T-cell (primary cell): Measurements from ENCODE around the gene RIF1. TPM values are rescaled to one million over a fixed set of nuclear protein-coding genes. Genes with fewer than 3 reads are reported as not detected.

ENCODE experiments used
- ATAC-seq, 4 experiments: fragments of 200-7000 bp in 3 of 4; fragments of 150-1000 bp in 1 of 4; cut with Tn5 transposase; replicated peaks in 1 of 4; 1 replicate in 3 of 4; 2 replicates in 1 of 4; pipeline ENCODE4 v1.10.0; 2021; ENCODE audit warnings: moderate library complexity in 3 of 4, mild to moderate bottlenecking in 2 of 4, moderate number of reproducible peaks in 1 of 4
- CTCF ChIA-PET, 2 donors: fragments of 300-600 bp; sonication (Branson Sonifier 250); formaldehyde crosslinking; loops; one replicate each; lab custom pipeline; 2022; ENCODE audit warnings: antibody characterized with exemption in 2 of 2; lab: Charles Lee
- POLR2A ChIA-PET, 2 donors: fragments of 300-600 bp; sonication (Branson Sonifier 250); formaldehyde crosslinking; loops; one replicate each; lab custom pipeline; 2022; ENCODE audit warnings: antibody characterized with exemption in 2 of 2; lab: Charles Lee
- DNase-seq, 35 experiments: peaks; one replicate each; pipeline versions ENCODE4 v3.0.0 to v3.0.0-alpha.2; 2013 to 2023
- H3K27ac ChIP-seq: one replicate; pipeline ENCODE4 v1.5.1; 2013; ENCODE audit warnings: low read length
- H3K27me3 ChIP-seq, 2 experiments: replicated peaks in 1 of 2; 1 replicate in 1 of 2; 2 replicates in 1 of 2; pipeline versions ENCODE4 v1.6.1 to v1.7.0; 2013; ENCODE audit warnings: low read length in 1 of 2, mixed read lengths in 1 of 2; ENCODE audit not compliant: control insufficient read depth in 2 of 2, insufficient read depth in 2 of 2; ENCODE audit errors: extremely low read depth in 1 of 2
- H3K36me3 ChIP-seq, 2 donors: 1 replicate in 1 of 2; 2 replicates in 1 of 2; pipeline versions ENCODE4 v1.6.1 to v1.7.0; 2013; ENCODE audit warnings: low read length in 1 of 2; ENCODE audit not compliant: control insufficient read depth in 2 of 2, insufficient read depth in 1 of 2; ENCODE audit errors: extremely low read depth in 1 of 2
- H3K4me1 ChIP-seq, 2 experiments: 1 replicate in 1 of 2; 2 replicates in 1 of 2; pipeline versions ENCODE4 v1.6.1 to v1.7.0; 2013; ENCODE audit warnings: low read length in 2 of 2, mixed read lengths in 1 of 2; ENCODE audit not compliant: insufficient read depth in 2 of 2, control insufficient read depth in 1 of 2; ENCODE audit errors: extremely low read depth in 1 of 2
- H3K4me3 ChIP-seq, 2 donors: 1 replicate in 1 of 2; 2 replicates in 1 of 2; pipeline versions ENCODE4 v1.5.1 to v1.7.0; 2013; ENCODE audit warnings: mild to moderate bottlenecking in 2 of 2, low read length in 1 of 2, moderate library complexity in 1 of 2; ENCODE audit not compliant: control insufficient read depth in 1 of 2; ENCODE audit errors: extremely low read depth in 1 of 2
- H3K9me3 ChIP-seq: 2 replicates; pipeline ENCODE4 v1.7.0; 2013
- H3K27ac Mint-ChIP-seq, 2 donors: one replicate each; pipeline ENCODE4 v1.8.0; 2020 to 2021; ENCODE audit warnings: mild to moderate bottlenecking in 2 of 2, mixed read lengths in 2 of 2
- H3K27me3 Mint-ChIP-seq, 2 donors: one replicate each; pipeline ENCODE4 v1.8.0; 2021 to 2022; ENCODE audit warnings: mixed read lengths in 2 of 2
- H3K36me3 Mint-ChIP-seq: one replicate; pipeline ENCODE4 v1.8.0; 2021; ENCODE audit warnings: mixed read lengths
- H3K4me1 Mint-ChIP-seq, 3 donors: one replicate each; pipeline ENCODE4 v1.8.0; 2020 to 2022; ENCODE audit warnings: mixed read lengths in 3 of 3, mild to moderate bottlenecking in 1 of 3
- H3K4me3 Mint-ChIP-seq, 3 donors: one replicate each; pipeline ENCODE4 v1.8.0; 2020 to 2022; ENCODE audit warnings: mild to moderate bottlenecking in 3 of 3, mixed read lengths in 3 of 3, moderate library complexity in 3 of 3
- H3K9me3 Mint-ChIP-seq, 3 donors: one replicate each; pipeline ENCODE4 v1.8.0; 2020 to 2022; ENCODE audit warnings: mixed read lengths in 3 of 3
- WGBS: methylation state at CpG from one replicate; pipeline ENCODE4 v1.1.5; 2013; ENCODE audit warnings: missing lambda C conversion rate; ENCODE audit not compliant: insufficient coverage; 5-methylcytosine and 5-hydroxymethylcytosine counted together
- total RNA-seq, 35 experiments: library from RNA in 6 of 35; stranded (reverse) in 6 of 35; fragments of 120-200 nt in 1 of 35; gene quantifications; one replicate each; pipeline versions ENCODE4 v1.2.1 to v1.2.4 and lab custom pipeline; 2013 to 2026

The RIF1 gene
- total RNA-seq, 5 donors from 2014 or later (not counting 1 experiment from before 2014, with no cell fraction given) = 46.6 to 68.3 (median 58.3) TPM

DNA sequence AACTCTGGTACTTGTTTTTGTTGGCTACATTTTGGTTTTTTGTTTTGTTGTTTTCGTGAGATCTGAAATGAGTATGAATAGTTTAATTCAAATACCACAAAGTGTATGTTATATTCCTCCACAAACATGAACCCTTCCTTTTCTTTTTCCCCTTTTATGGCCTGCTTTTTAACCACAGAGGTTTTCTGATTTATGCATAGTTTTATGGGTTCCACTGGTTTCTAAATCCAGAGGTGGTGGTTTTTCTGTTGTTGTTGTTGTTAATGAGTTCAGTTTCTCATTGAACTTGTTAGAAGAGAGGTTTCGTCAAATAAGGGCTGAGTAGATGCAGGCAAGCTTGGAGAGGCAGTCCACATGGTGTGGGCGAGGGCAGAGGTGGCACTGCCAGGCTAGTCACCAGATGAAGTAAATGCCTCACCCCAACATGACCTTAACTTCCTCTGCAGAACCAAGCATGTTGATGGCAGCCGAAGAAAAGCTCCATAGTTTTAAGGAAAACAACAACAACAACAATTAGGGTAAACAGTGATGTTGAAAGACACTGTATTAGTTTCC is 72.5 kb downstream of the RIF1 start:
- Histone ChIP-seq H3K36me3 (peaks cover 1 to 9% of the 10 kb centered on the region in 2 donors), H3K9me3 (no peaks in the 10 kb centered on the region), H3K27ac (no peak overlapping the region), H3K4me3 (no peak overlapping the region), H3K4me1 (no peaks in the 10 kb centered on the region), H3K27me3 (no peaks in the 10 kb centered on the region)
- ChIA-PET POLR2A (no interaction called here), CTCF (no interaction called here)
- DNase-seq = no peak
- WGBS = 0% methylated on average over 1 of the region's 4 CpGs
- no peak overlapping the region for H3K27ac Mint-ChIP-seq
- no peaks in the 10 kb centered on the region for H3K27me3 Mint-ChIP-seq
- ATAC-seq = no peak
- peaks cover 64% of the 10 kb centered on the region for H3K36me3 Mint-ChIP-seq
- peaks cover 0 to 4% (median 0%) of the 10 kb centered on the region in 3 donors for H3K4me1 Mint-ChIP-seq
- no peak overlapping the region for H3K4me3 Mint-ChIP-seq
- H3K9me3 Mint-ChIP-seq = no peaks in the 10 kb centered on the region

DNA sequence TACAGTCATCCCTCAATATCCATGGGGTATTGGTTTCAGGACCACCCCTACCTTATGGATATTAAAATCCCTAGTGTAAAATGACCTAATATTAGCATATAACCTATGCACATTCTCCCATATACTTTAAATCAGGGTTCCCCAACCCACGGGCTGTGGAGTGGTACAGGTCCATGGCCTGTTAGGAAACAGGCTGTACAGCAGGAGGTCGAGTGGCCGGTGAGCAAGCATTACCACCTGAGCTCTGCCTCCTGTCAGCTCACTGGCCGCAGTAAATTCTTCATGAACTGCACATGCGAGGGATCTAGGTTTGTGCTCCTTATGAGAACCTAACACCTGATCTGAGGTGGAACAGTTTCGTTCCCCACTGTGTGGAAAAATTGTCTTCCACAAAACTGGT is 73.8 kb downstream of the RIF1 start:
- ATAC-seq = no peak
- Mint-ChIP-seq H3K27me3 (no peaks in the 10 kb centered on the region), H3K27ac (no peak overlapping the region), H3K4me1 (peaks cover 0 to 4% (median 0%) of the 10 kb centered on the region in 3 donors), H3K4me3 (no peak overlapping the region), H3K9me3 (no peaks in the 10 kb centered on the region), H3K36me3 (peaks cover 60% of the 10 kb centered on the region)
- ChIA-PET CTCF (no interaction called here), POLR2A (no interaction called here)
- 100% methylated on average over 1 of the region's 6 CpGs for WGBS
- peaks cover 0 to 9% of the 10 kb centered on the region in 2 donors for H3K36me3 ChIP-seq
- H3K27me3 ChIP-seq = no peaks in the 10 kb centered on the region
- DNase-seq = no peak
- no peak overlapping the region for H3K4me3 ChIP-seq
- H3K27ac ChIP-seq = no peak overlapping the region
- H3K9me3 ChIP-seq = no peaks in the 10 kb centered on the region
- no peaks in the 10 kb centered on the region for H3K4me1 ChIP-seq

DNA sequence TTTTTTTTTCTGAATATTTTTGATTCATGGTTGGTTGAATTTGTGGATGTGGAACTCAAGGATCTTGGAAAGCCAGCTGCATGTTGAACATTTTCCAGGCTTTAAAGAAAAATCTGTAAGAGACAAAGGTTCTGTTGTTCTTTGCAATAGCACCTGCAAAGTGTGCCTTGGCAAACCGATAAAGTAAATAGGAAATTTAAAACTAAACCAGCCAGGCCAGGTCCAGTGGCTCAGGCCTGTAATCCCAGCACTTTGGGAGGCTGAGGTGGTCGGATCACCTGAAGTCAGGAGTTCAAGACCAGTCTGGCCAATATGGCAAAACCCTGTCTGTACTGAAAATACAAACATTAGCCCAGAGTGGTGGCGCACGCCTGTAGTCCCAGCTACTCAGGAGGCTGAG is 74.4 kb downstream of the RIF1 start:
- 100% methylated on average over 2 of the region's 4 CpGs for WGBS
- Histone ChIP-seq H3K27me3 (no peaks in the 10 kb centered on the region), H3K4me1 (no peaks in the 10 kb centered on the region), H3K9me3 (no peaks in the 10 kb centered on the region), H3K27ac (no peak overlapping the region), H3K36me3 (peaks cover 0 to 9% of the 10 kb centered on the region in 2 donors), H3K4me3 (no peak overlapping the region)
- Mint-ChIP-seq H3K4me3 (no peak overlapping the region), H3K27ac (no peak overlapping the region), H3K9me3 (no peaks in the 10 kb centered on the region), H3K4me1 (peaks cover 0 to 4% (median 0%) of the 10 kb centered on the region in 3 donors), H3K36me3 (peaks cover 55% of the 10 kb centered on the region), H3K27me3 (no peaks in the 10 kb centered on the region)
- DNase-seq = no peak
- POLR2A ChIA-PET = no interaction called here
- CTCF ChIA-PET = no interaction called here
- no peak for ATAC-seq

DNA sequence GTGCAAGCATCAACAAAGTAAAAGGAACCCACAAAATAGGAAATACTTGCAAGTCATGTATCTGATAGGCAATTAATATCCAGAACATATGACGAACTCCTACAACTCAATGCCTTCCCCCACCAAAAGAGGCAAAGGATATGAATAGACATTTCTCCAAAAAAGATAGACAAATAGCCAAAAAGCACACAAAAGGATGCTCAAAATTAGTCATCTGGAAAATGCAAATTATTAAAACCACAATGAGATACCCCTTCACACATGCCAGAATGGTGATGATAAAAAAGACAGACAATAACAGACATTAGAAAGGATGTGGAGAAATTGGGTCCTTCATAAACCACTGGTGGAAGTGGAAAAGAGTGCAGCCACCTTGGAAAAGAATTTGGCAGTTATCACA is 76.4 kb downstream of the RIF1 start:
- H3K36me3 ChIP-seq = peaks cover 0 to 9% of the 10 kb centered on the region in 2 donors
- no peak overlapping the region for H3K27ac ChIP-seq
- ATAC-seq = no peak
- no peak overlapping the region for H3K4me3 ChIP-seq
- WGBS = no CpG with 5 or more reads among the region's 1 CpG
- peaks cover 0 to 3% (median 0%) of the 10 kb centered on the region in 3 donors for H3K4me1 Mint-ChIP-seq
- H3K4me3 Mint-ChIP-seq = no peak overlapping the region
- no peaks in the 10 kb centered on the region for H3K27me3 ChIP-seq
- ChIA-PET CTCF (no interaction called here), POLR2A (no interaction called here)
- peaks cover 52% of the 10 kb centered on the region for H3K36me3 Mint-ChIP-seq
- H3K4me1 ChIP-seq = no peaks in the 10 kb centered on the region
- H3K27me3 Mint-ChIP-seq = no peaks in the 10 kb centered on the region
- H3K27ac Mint-ChIP-seq = no peak overlapping the region
- no peak for DNase-seq
- H3K9me3 ChIP-seq = no peaks in the 10 kb centered on the region
- H3K9me3 Mint-ChIP-seq = no peaks in the 10 kb centered on the region

DNA sequence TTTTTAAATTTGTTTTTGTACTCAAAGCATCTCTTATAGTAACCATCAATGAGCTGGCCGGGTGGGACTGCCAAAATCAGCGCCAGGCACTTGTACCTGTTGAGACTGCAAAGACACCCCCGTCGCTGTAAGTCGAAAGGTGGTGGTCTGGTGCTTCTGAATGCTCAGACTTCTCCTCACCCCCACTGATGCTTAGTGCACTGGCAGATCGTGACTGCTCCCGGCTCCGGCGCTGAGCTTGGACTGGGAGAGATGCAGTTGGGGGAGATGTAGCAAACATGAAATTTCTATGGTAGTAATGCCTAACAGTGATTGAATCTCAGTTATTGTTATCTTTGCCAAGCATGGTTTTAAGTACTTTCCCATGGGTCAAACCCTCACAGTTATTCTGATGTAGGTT is 80.6 kb downstream of the RIF1 start:
- no peaks in the 10 kb centered on the region for H3K27me3 Mint-ChIP-seq
- Histone ChIP-seq H3K4me3 (no peak overlapping the region), H3K27me3 (no peaks in the 10 kb centered on the region), H3K4me1 (no peaks in the 10 kb centered on the region), H3K27ac (no peak overlapping the region), H3K36me3 (no peaks in the 10 kb centered on the region), H3K9me3 (no peaks in the 10 kb centered on the region)
- WGBS = 96% methylated on average over 5 of the region's 9 CpGs
- no peak for ATAC-seq
- POLR2A ChIA-PET = no interaction called here
- CTCF ChIA-PET = no interaction called here
- H3K4me1 Mint-ChIP-seq = no peaks in the 10 kb centered on the region
- no peak overlapping the region for H3K27ac Mint-ChIP-seq
- no peaks in the 10 kb centered on the region for H3K9me3 Mint-ChIP-seq
- DNase-seq = no peak
- H3K36me3 Mint-ChIP-seq = peaks cover 30% of the 10 kb centered on the region
- no peak overlapping the region for H3K4me3 Mint-ChIP-seq

DNA sequence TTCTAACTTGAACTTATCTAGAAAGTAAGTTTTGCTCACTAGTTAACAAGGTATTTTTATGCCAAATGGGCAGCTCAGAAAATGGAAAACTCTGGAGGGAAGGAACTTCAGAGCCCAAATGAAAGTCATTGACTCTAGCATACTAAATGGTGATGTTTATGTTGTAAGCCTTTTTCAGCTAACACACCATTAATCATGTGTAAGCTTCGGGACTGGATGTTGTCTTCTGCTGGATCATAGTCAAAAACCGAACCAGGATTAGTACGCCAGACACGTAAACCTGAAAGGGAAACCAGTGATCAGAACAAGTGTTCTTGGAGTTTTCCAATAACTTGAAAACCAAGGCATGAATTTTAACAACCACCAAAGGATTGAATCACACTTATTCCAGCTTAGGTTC is 81.8 kb downstream of the RIF1 start:
- Mint-ChIP-seq H3K4me3 (no peak overlapping the region), H3K36me3 (peaks cover 25% of the 10 kb centered on the region), H3K27ac (no peak overlapping the region), H3K27me3 (no peaks in the 10 kb centered on the region), H3K9me3 (no peaks in the 10 kb centered on the region), H3K4me1 (no peaks in the 10 kb centered on the region)
- WGBS = 100% methylated on average over 3 of the region's 4 CpGs
- DNase-seq = no peak
- Histone ChIP-seq H3K4me3 (no peak overlapping the region), H3K27ac (no peak overlapping the region), H3K9me3 (no peaks in the 10 kb centered on the region), H3K4me1 (no peaks in the 10 kb centered on the region), H3K27me3 (no peaks in the 10 kb centered on the region), H3K36me3 (no peaks in the 10 kb centered on the region)
- CTCF ChIA-PET = no interaction called here
- POLR2A ChIA-PET = interaction anchor here in 1 of 2 donors (0.8 kb wide), 1 partner anchor 14 kb away, joined by 4 read pairs; no protein-coding TSS in a partner anchor
- ATAC-seq = no peak

DNA sequence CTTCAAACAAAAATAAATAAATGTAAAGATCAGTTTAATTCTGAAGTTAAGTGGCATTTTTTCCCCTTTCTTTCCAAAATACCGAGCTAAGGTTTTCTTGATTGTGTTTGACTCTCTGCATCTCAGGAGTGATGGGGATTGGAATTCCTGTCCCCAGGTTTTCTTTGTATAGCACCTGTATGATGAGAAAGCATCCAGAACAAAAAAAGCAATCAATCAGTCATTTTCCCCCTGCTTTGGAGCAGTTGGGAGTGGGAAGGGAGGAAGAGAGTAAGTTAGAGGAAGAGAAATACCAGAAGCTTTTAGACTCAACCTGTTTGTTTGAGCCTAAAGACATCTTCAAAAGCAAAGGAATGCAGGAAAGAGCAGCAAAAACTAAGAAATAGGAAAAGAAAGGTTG is 88.5 kb downstream of the RIF1 start:
- H3K27me3 Mint-ChIP-seq = no peaks in the 10 kb centered on the region
- H3K4me1 ChIP-seq = no peaks in the 10 kb centered on the region
- no peaks in the 10 kb centered on the region for H3K36me3 ChIP-seq
- no peaks in the 10 kb centered on the region for H3K9me3 ChIP-seq
- H3K4me3 ChIP-seq = no peak overlapping the region
- ATAC-seq (no peak), DNase-seq (no peak)
- ChIA-PET CTCF (no interaction called here), POLR2A (no interaction called here)
- H3K4me3 Mint-ChIP-seq = no peak overlapping the region
- H3K4me1 Mint-ChIP-seq = no peaks in the 10 kb centered on the region
- WGBS = no CpG with 5 or more reads among the region's 1 CpG
- no peak overlapping the region for H3K27ac Mint-ChIP-seq
- H3K27me3 ChIP-seq = no peaks in the 10 kb centered on the region
- peaks cover 20% of the 10 kb centered on the region for H3K36me3 Mint-ChIP-seq
- H3K9me3 Mint-ChIP-seq = no peaks in the 10 kb centered on the region
- no peak overlapping the region for H3K27ac ChIP-seq
